WERI-Rb-1 (cell line): ENCODE data around the gene TTC23L.

Experiments used
- DNase-seq: peaks from one replicate; pipeline ENCODE4 v3.0.0-alpha.2; 2020
- H3K27ac ChIP-seq: fragments of 250-450 bp; sonication (Bioruptor Pico); 2 replicates; pipeline ENCODE4 v1.5.1; 2020; ENCODE audit warnings: mild to moderate bottlenecking, moderate library complexity
- H3K27me3 ChIP-seq: fragments of 250-450 bp; sonication (Bioruptor Pico); 2 replicates; pipeline ENCODE4 v1.5.1; 2021; ENCODE audit warnings: mild to moderate bottlenecking, low read depth, moderate library complexity; ENCODE audit not compliant: insufficient read depth, severe bottlenecking
- H3K36me3 ChIP-seq: fragments of 250-450 bp; sonication (Bioruptor Pico); 2 replicates; pipeline ENCODE4 v1.5.1; 2020; ENCODE audit warnings: mild to moderate bottlenecking, moderate library complexity
- H3K4me3 ChIP-seq: 2 replicates; pipeline ENCODE4 v1.5.1; 2011; ENCODE audit warnings: low read depth, mild to moderate bottlenecking, control low read depth, low read length
- H3K9me3 ChIP-seq: fragments of 250-450 bp; sonication (Bioruptor Pico); 2 replicates; pipeline ENCODE4 v1.5.1; 2021; ENCODE audit warnings: mild to moderate bottlenecking, moderate library complexity; ENCODE audit not compliant: severe bottlenecking
- CTCF ChIP-seq: IDR thresholded peaks from 2 replicates; pipeline ENCODE4 v1.5.1; 2011; ENCODE audit warnings: low read depth, mild to moderate bottlenecking, control low read depth, inconsistent platforms, low read length

Gene TTC23L

GRCh38 chr5:34930462-34930844, 91.5 kb downstream of the TTC23L start:
- H3K36me3 ChIP-seq: peaks cover 49% of the 10 kb centered on the region
- no peaks in the 10 kb centered on the region for H3K9me3 ChIP-seq
- TF ChIP-seq CTCF: no peak
- no peak for DNase-seq
- H3K27me3 ChIP-seq: no peaks in the 10 kb centered on the region
- H3K4me3 ChIP-seq: peak overlapping the region; percentile 99
- H3K27ac ChIP-seq: peak overlapping the region; percentile 85

GRCh38 chr5:34930870-34931269, 91.9 kb downstream of the TTC23L start:
- Histone ChIP-seq H3K27me3 (no peaks in the 10 kb centered on the region), H3K9me3 (no peaks in the 10 kb centered on the region), H3K4me3 (peak overlapping the region; percentile 99), H3K27ac (no peak overlapping the region), H3K36me3 (peaks cover 49% of the 10 kb centered on the region)
- DNase-seq: no peak
- no peak for TF ChIP-seq CTCF

- no peak for TF ChIP-seq CTCF
- no peak overlapping the region for H3K4me3 ChIP-seq
Observed at GRCh38 chr5:34932947-34933346, 94.0 kb downstream of the TTC23L start.

GRCh38 chr5:34941936-34942335, 103.0 kb downstream of the TTC23L start:
- no peak overlapping the region for H3K4me3 ChIP-seq
- peaks cover 60% of the 10 kb centered on the region for H3K36me3 ChIP-seq
- H3K9me3 ChIP-seq: no peaks in the 10 kb centered on the region
- H3K27me3 ChIP-seq: no peaks in the 10 kb centered on the region
- no peak overlapping the region for H3K27ac ChIP-seq
- no peak for TF ChIP-seq CTCF
- DNase-seq: no peak

More at GRCh38 chr5:34932947-34933346, 94.0 kb downstream of the TTC23L start:
- DNase-seq: no peak
- no peaks in the 10 kb centered on the region for H3K27me3 ChIP-seq
- no peaks in the 10 kb centered on the region for H3K9me3 ChIP-seq
- peaks cover 54% of the 10 kb centered on the region for H3K36me3 ChIP-seq
- no peak overlapping the region for H3K27ac ChIP-seq

DNA sequence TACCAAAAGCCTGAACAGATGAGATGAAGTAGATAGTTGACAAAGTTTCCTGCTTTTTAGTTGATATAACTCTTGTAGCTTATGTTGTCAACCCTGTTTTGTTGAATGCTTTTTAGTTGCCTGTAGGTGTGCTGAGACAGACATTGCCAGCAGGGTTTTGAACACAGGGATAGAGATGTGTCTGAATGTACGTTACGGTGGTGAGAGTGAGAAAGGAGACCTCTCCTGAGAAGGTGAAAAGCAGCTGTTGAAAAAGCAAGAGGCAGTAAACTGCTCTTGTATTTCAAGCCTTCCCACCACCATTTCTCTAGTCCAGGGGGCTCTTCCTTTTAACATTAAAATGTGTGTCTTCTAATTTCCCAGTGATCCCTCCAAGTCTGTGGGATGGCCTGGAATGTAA, 105.1 kb downstream of the TTC23L start:
- H3K27ac ChIP-seq: no peak overlapping the region
- peaks cover 43% of the 10 kb centered on the region for H3K36me3 ChIP-seq
- no peak for TF ChIP-seq CTCF

DNA sequence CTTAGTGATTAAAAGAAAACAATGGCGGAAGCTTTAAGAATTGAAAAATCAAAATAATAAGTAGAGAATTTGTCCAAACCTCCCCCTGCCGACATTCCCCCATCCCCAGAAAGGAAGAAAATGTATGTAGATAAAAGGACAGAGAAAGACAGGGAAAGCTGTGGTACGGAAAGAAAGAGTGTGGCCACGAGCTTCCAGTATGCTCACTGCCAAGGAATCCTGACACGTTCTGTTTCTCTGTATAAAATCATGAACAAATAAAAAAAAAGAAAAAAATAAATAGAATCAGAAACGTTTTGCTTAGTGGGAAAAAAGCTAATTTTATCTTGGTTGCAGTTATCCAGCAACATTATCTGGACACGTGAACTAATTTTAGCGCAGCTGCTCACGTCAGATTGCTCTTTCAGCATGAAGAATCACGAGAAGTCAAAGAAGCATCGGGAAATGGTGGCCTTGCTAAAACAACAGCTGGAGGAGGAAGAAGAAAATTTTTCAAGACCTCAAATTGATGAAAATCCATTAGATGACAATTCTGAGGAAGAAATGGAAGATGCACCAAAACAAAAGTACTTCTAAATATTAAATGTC, 105.6 kb downstream of the TTC23L start:
- Histone ChIP-seq H3K27ac (no peak overlapping the region), H3K4me3 (no peak overlapping the region), H3K36me3 (peaks cover 47% of the 10 kb centered on the region), H3K27me3 (no peaks in the 10 kb centered on the region), H3K9me3 (no peaks in the 10 kb centered on the region)
- TF ChIP-seq CTCF: no peak
- DNase-seq: no peak

More for the DNA sequence above, 105.1 kb downstream of the TTC23L start:
- Histone ChIP-seq H3K9me3 (no peaks in the 10 kb centered on the region), H3K27me3 (no peaks in the 10 kb centered on the region), H3K4me3 (no peak overlapping the region)
- DNase-seq: no peak
